Fibroblast of skin of abdomen (primary cell): Measurements from ENCODE around the gene KRTAP15-1. TPM values are rescaled to one million over a fixed set of nuclear protein-coding genes. Genes with fewer than 3 reads are reported as not detected.

Experiments used
- DNase-seq: peaks from one replicate; pipeline ENCODE4 v3.0.0-alpha.2; 2013
- polyA plus RNA-seq, 2 experiments: library from polyadenylated mRNA; unstranded; fragments of 120-200 nt; gene quantifications; one replicate each; pipeline ENCODE4 v1.2.1, GENCODE V29; 2013; ENCODE audit not compliant: insufficient read length in 2 of 2

Gene KRTAP15-1
- not detected for polyA plus RNA-seq (2013, experiment 1 of 2; ENCODE audit: insufficient read length)
- polyA plus RNA-seq (2013, experiment 2 of 2; ENCODE audit: insufficient read length) = not detected

GRCh38 chr21:30439975-30440374 is at the start of gene KRTAP15-1:
Gene KRTAP15-1 (plus strand): TSS chr21:30440275. CDS start chr21:30440328, 53 bp downstream.
- DNase-seq = no peak

- no peak for DNase-seq
These were observed 48.5 kb upstream of the KRTAP15-1 start for GRCh38 chr21:30391492-30392025.

- no peak for DNase-seq
These were observed 44.3 kb upstream of the KRTAP15-1 start, which contains the start of gene KRTAP13-1 for GRCh38 chr21:30395731-30396130. Gene KRTAP13-1 (plus strand): TSS chr21:30396031. CDS start chr21:30396087, 56 bp downstream.

GRCh38 chr21:30408782-30409494 is 31.1 kb upstream of the KRTAP15-1 start:
- peak; percentile 32 for DNase-seq

- DNase-seq = no peak
These were observed 24.1 kb upstream of the KRTAP15-1 start for GRCh38 chr21:30415993-30416392.

- DNase-seq = no peak
These were observed 14.2 kb upstream of the KRTAP15-1 start, which contains the start of gene KRTAP13-3 for GRCh38 chr21:30425826-30426225. Gene KRTAP13-3 (minus strand): TSS chr21:30425926. CDS start chr21:30425912, 14 bp downstream.

GRCh38 chr21:30426731-30427130 is 13.3 kb upstream of the KRTAP15-1 start:
- no peak for DNase-seq

- no peak for DNase-seq
These were observed 9.9 kb upstream of the KRTAP15-1 start, which contains the start of gene KRTAP13-4 for GRCh38 chr21:30430170-30430655. Gene KRTAP13-4 (plus strand): TSS chr21:30430220. CDS start chr21:30430276, 56 bp downstream.

- peak; percentile 1 for DNase-seq
These were observed 5.9 kb upstream of the KRTAP15-1 start for GRCh38 chr21:30434033-30434631.

- DNase-seq = no peak
These were observed 3.0 kb upstream of the KRTAP15-1 start for GRCh38 chr21:30437010-30437565.

GRCh38 chr21:30443226-30443625 is 3.2 kb downstream of the KRTAP15-1 start:
- no peak for DNase-seq

- no peak for DNase-seq
These were observed 4.1 kb downstream of the KRTAP15-1 start for GRCh38 chr21:30444204-30444603.

- no peak for DNase-seq
These were observed 7.0 kb downstream of the KRTAP15-1 start for GRCh38 chr21:30447056-30447455.

GRCh38 chr21:30448514-30448913 is 8.4 kb downstream of the KRTAP15-1 start:
- no peak for DNase-seq

GRCh38 chr21:30463713-30464112 is 23.6 kb downstream of the KRTAP15-1 start:
- no peak for DNase-seq

- no peak for DNase-seq
These were observed 29.0 kb downstream of the KRTAP15-1 start for GRCh38 chr21:30468900-30469714.

GRCh38 chr21:30478004-30478403 is 37.9 kb downstream of the KRTAP15-1 start:
- DNase-seq = no peak

- DNase-seq = no peak
These were observed 39.2 kb downstream of the KRTAP15-1 start for GRCh38 chr21:30479259-30479658.

- DNase-seq = no peak
These were observed 40.1 kb downstream of the KRTAP15-1 start, which contains the start of gene KRTAP19-1 for GRCh38 chr21:30480145-30480544. Gene KRTAP19-1 (minus strand): TSS chr21:30480367. CDS start chr21:30480317, 50 bp downstream.

GRCh38 chr21:30482130-30482529 is 42.1 kb downstream of the KRTAP15-1 start:
- no peak for DNase-seq

- DNase-seq = no peak
These were observed 46.1 kb downstream of the KRTAP15-1 start for GRCh38 chr21:30486180-30486579.

- no peak for DNase-seq
These were observed 47.3 kb downstream of the KRTAP15-1 start, which contains the start of gene KRTAP19-2 for GRCh38 chr21:30487336-30487735. Gene KRTAP19-2 (minus strand): TSS chr21:30487436. CDS start chr21:30487348, 88 bp downstream.
